ENCODE results near the gene USP16. TPM values are rescaled to one million over a fixed set of nuclear protein-coding genes. Genes with fewer than 3 reads are reported as not detected.

USP16 gene
- total RNA-seq, 6 experiments from 2014 or later = 28.1 to 43.1 (median 37.1) TPM

DNA sequence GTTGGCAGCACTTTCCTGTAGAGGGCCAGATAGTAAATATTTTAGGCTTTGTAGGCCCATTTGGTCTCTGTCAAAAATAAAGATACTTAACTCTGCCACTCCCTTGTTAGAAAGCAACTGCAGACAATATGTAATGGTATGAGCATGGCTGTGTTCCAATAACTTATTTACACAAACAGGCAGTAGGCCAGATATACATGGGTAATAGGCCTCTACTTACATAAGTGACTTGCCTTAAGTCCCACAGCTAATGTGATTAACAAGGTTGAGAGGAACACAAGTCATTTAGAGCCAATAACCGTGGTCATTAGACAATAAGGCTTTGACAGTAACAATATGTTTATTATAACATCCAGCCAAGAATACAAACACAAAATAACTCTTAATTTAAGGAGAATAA is 31.5 kb downstream of the USP16 start:
- no peak for DNase-seq

DNA sequence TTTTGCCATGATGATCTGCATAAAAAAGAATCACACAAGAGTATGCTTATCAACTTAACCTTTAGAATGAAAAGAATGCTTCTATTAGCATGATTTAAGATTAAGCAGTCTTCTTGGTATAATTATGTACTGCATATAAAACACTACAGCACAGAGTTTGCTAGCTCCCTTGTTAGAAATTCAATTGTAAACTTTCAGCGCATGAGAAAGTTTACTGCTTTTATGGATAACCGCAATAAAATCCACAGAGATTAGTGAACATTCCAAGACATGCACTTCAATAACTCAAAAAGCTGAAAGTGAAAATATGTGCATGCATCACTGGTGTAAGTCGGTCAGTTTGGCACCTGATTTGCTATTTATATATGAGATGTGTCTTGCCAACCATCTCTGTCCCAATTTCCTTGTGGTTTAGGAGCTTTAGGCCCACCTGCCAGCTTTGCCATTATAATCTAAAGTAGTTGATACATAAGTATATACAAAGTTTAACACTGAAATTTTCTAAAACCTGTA is 32.1 kb downstream of the USP16 start:
- Mint-ChIP-seq H3K4me3 (no peak overlapping the region), H3K9me3 (no peaks in the 10 kb centered on the region), H3K4me1 (ENCODE audit: low read depth) (peaks cover 10% of the 10 kb centered on the region), H3K27ac (no peak overlapping the region), H3K36me3 (ENCODE audit: low read depth) (peaks cover 33% of the 10 kb centered on the region), H3K27me3 (ENCODE audit: insufficient read depth) (no peaks in the 10 kb centered on the region)
- DNase-seq = no peak
- TF ChIP-seq, protein P1, sequence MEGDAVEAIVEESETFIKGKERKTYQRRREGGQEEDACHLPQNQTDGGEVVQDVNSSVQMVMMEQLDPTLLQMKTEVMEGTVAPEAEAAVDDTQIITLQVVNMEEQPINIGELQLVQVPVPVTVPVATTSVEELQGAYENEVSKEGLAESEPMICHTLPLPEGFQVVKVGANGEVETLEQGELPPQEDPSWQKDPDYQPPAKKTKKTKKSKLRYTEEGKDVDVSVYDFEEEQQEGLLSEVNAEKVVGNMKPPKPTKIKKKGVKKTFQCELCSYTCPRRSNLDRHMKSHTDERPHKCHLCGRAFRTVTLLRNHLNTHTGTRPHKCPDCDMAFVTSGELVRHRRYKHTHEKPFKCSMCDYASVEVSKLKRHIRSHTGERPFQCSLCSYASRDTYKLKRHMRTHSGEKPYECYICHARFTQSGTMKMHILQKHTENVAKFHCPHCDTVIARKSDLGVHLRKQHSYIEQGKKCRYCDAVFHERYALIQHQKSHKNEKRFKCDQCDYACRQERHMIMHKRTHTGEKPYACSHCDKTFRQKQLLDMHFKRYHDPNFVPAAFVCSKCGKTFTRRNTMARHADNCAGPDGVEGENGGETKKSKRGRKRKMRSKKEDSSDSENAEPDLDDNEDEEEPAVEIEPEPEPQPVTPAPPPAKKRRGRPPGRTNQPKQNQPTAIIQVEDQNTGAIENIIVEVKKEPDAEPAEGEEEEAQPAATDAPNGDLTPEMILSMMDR (IDR thresholded peaks at IDR 0.05) = no peak

More for the DNA sequence above, 31.5 kb downstream of the USP16 start:
- Mint-ChIP-seq H3K9me3 (no peaks in the 10 kb centered on the region), H3K27me3 (ENCODE audit: insufficient read depth) (no peaks in the 10 kb centered on the region), H3K4me1 (ENCODE audit: low read depth) (peaks cover 10% of the 10 kb centered on the region), H3K4me3 (no peak overlapping the region), H3K36me3 (ENCODE audit: low read depth) (peaks cover 27% of the 10 kb centered on the region), H3K27ac (no peak overlapping the region)
- TF ChIP-seq, protein P1 (IDR thresholded peaks at IDR 0.05) = no peak

DNA sequence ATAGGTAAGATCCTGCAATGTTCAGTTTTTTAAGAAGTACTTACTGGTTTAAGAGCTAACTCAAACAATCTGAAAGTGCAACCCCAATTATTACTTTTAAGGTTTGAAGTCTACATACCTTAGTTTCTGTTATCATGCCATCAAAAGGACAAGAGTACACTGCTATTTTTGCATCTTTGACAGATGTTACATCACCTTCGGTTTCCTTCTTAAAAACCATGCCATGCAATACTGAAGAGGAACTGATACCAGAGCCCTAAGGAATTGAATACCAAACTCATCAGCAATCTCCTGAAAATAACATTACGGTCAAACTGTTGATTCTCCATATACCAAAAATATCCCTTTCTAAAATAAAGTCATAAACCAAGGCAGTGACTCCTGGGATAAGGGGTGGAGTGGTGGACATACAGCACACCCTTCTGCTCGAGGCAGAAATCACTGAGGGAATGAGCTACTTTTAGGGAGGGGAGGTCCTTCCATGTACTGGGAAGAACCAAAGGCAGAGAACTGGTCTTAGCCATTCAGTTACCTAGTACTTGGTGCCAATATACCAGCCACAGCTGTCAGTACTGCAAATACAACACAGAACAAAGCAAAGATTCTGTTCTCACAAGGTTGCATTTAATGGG is 40.5 kb downstream of the USP16 start:
- DNase-seq = no peak
- no peaks in the 10 kb centered on the region for H3K9me3 Mint-ChIP-seq
- no peak overlapping the region for H3K27ac Mint-ChIP-seq
- no peaks in the 10 kb centered on the region for H3K27me3 Mint-ChIP-seq (ENCODE audit: insufficient read depth)
- H3K4me1 Mint-ChIP-seq (ENCODE audit: low read depth) = peaks cover 4% of the 10 kb centered on the region; the same call in 1 of the 2 replicates
- no peak overlapping the region for H3K4me3 Mint-ChIP-seq
- H3K36me3 Mint-ChIP-seq (ENCODE audit: low read depth) = peaks cover 48% of the 10 kb centered on the region
- TF ChIP-seq, protein P1 (IDR thresholded peaks at IDR 0.05) = no peak

DNA sequence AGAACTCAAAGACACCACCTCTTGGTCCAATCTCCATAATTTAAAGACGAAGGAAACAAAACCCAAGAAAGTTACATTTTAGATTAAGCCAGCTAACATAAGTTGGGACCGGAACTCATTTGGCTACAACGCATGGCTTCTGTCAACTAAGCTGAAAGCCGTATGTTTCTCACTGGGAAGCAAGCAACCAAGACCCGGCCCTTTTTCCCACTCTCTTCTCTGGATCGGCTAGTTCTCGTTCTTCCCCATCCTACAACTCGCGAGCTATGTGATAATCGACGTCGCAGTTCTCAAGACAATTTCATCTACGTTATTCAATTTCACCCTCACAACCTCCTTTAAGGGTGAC is 48.4 kb downstream of the USP16 start:
- Mint-ChIP-seq H3K4me1 (ENCODE audit: low read depth) (peaks cover 50% of the 10 kb centered on the region), H3K27me3 (ENCODE audit: insufficient read depth) (peaks cover 3% of the 10 kb centered on the region; the same call in 1 of the 2 replicates), H3K27ac (peak overlapping the region; percentile 99), H3K9me3 (no peaks in the 10 kb centered on the region), H3K36me3 (ENCODE audit: low read depth) (peaks cover 28% of the 10 kb centered on the region), H3K4me3 (peak overlapping the region; percentile 100)
- TF ChIP-seq, protein P1 (IDR thresholded peaks at IDR 0.05) = no peak
- DNase-seq = peak; percentile 16

DNA sequence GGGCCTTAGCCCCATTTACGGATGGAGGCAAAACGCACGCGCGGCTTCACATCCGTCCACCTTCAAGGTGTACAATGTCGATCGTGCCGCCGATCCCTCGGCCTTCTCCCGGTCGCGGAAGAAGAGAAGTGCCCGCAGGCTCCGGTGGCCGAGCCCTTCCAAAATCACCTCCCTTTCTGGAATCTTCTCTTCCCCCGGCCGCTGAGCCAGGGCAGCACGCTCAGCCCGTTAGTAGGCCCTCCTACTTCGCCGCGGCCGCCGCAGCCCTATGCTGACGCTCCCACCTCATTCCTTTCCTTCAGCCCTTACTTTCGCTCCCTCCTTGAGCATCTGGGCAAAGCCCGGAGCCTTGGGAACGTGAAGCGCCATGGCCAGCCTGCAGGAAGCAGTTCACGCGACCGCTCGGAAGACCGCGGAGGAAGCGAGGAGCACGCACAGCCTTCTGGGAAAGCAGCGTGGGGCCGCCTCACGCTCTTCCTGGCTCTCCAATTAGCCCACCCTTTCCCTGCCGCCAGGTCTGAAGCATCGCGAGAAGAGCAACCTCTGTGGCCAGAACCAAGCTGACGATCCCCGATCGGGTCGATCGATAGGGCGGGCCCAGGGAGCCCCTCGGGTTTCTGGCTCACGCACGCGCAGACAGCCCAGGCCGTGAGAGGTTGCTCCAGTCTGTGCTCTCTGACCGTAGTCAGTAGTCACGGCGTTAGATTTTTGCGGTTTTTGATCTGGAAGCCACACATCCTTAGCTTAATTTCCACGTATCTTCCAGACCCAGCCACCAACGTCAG is 48.9 kb downstream of the USP16 start, which contains the start of gene CCT8:
Gene CCT8 (minus strand): TSS at position 427 of the 785 bp plus-strand sequence. CDS start 58 bp downstream, at position 369.
- TF ChIP-seq, protein P1 (IDR thresholded peaks at IDR 0.05) = no peak
- Mint-ChIP-seq H3K9me3 (no peaks in the 10 kb centered on the region), H3K4me3 (peak within 1 kb of the TSS; percentile 100), H3K36me3 (ENCODE audit: low read depth) (peaks cover 28% of the 10 kb centered on the region), H3K27ac (peak within 1 kb of the TSS; percentile 99), H3K4me1 (ENCODE audit: low read depth) (peaks cover 56% of the 10 kb centered on the region), H3K27me3 (ENCODE audit: insufficient read depth) (peaks cover 3% of the 10 kb centered on the region)
- DNase-seq = peak; percentile 100

All from HFFc6 (cell line).